PC-9 (cell line): ENCODE measurements around the gene SLC38A10. TPM values are rescaled to one million over a fixed set of nuclear protein-coding genes. Genes with fewer than 3 reads are reported as not detected.
"Not testable (repeated sequence)": the region's sequence is repeated elsewhere in the genome, so short reads cannot be mapped to it uniquely, and the experiment has no call there.

Experiments used
- BruUV-seq: library from RNA; stranded (reverse); fragments of 400-500 nt; replicated peaks from 2 replicates; lab custom pipeline; 2021; lab: Mats Ljungman, UMichigan
- CTCF ChIA-PET: fragments of 300-600 bp; sonication (Branson Sonifier 250); formaldehyde crosslinking; loops from one replicate; lab custom pipeline; 2022; ENCODE audit warnings: antibody characterized with exemption; lab: Charles Lee
- POLR2A ChIA-PET: fragments of 300-600 bp; sonication (Branson Sonifier 250); formaldehyde crosslinking; loops from one replicate; lab custom pipeline; 2022; ENCODE audit warnings: antibody characterized with exemption; ENCODE audit not compliant: unreplicated experiment; lab: Charles Lee
- DNase-seq, 2 experiments: peaks; one replicate each; pipeline versions ENCODE4 v3.0.0 to v3.0.0-alpha.2; 2015 to 2022; ENCODE audit warnings: mixed read lengths in 1 of 2
- H2AFZ ChIP-seq: fragments of 200-600 bp; sonication (generic); 2 replicates; pipeline ENCODE4 v1.8.1; 2017; ENCODE audit warnings: antibody characterized with exemption
- H3F3A ChIP-seq: fragments of 200-600 bp; sonication (generic); 2 replicates; pipeline ENCODE4 v1.8.1; 2017; ENCODE audit warnings: antibody characterized with exemption, mild to moderate bottlenecking, low read depth; ENCODE audit not compliant: insufficient read depth
- H3K27ac ChIP-seq: fragments of 200-600 bp; sonication (generic); 2 replicates; pipeline ENCODE4 v1.6.1; 2016; ENCODE audit warnings: mixed run types
- H3K27me3 ChIP-seq: fragments of 200-600 bp; sonication (generic); 2 replicates; pipeline ENCODE4 v1.6.1; 2016; ENCODE audit warnings: low read depth, mixed run types; ENCODE audit not compliant: insufficient read depth
- H3K36me3 ChIP-seq: fragments of 200-600 bp; sonication (generic); 2 replicates; pipeline ENCODE4 v1.6.1; 2016; ENCODE audit warnings: low read depth, mixed run types
- H3K4me1 ChIP-seq: fragments of 200-600 bp; sonication (generic); replicated peaks from 2 replicates; pipeline ENCODE4 v1.6.1; 2016; ENCODE audit warnings: mixed run types; ENCODE audit not compliant: insufficient read depth
- H3K4me2 ChIP-seq: fragments of 200-600 bp; sonication (generic); 2 replicates; pipeline ENCODE4 v1.6.1; 2017; ENCODE audit warnings: mixed run types
- H3K4me3 ChIP-seq: fragments of 200-600 bp; sonication (generic); 2 replicates; pipeline ENCODE4 v1.6.1; 2016; ENCODE audit warnings: mixed run types
- H3K79me2 ChIP-seq: fragments of 200-600 bp; sonication (generic); 2 replicates; pipeline ENCODE4 v1.6.1; 2017; ENCODE audit warnings: low read depth, mixed run types
- H3K9me2 ChIP-seq: fragments of 200-600 bp; sonication (generic); 2 replicates; pipeline ENCODE4 v1.8.1; 2017; ENCODE audit warnings: mild to moderate bottlenecking; ENCODE audit not compliant: insufficient read depth
- H3K9me3 ChIP-seq: fragments of 200-600 bp; sonication (generic); 2 replicates; pipeline ENCODE4 v1.8.1; 2016; ENCODE audit warnings: low read depth; ENCODE audit not compliant: insufficient read depth
- H4K20me1 ChIP-seq: fragments of 200-600 bp; sonication (generic); 2 replicates; pipeline ENCODE4 v1.8.1; 2017; ENCODE audit not compliant: insufficient read depth
- EZH2 ChIP-seq: fragments of 200-600 bp; sonication (generic); IDR thresholded peaks from 2 replicates; pipeline ENCODE4 v1.8.0; 2017; ENCODE audit warnings: antibody characterized with exemption, low read depth
- intact Hi-C: fragments of 100-400 bp; cut with micrococcal nuclease; formaldehyde crosslinking; loops from one replicate; pipeline ENCODE4 v1.10.0; 2022; ENCODE audit not compliant: unreplicated experiment
- total RNA-seq: library from RNA; stranded (reverse); gene quantifications from 2 replicates; pipeline ENCODE4 v1.2.3, GENCODE V29; 2021
- TF ChIP-seq, protein P1 (sequence below): fragments of 200-600 bp; sonication (generic); conservative IDR thresholded peaks from 2 replicates; pipeline ENCODE4 v1.6.1; 2017; ENCODE audit warnings: mixed run types, antibody characterized with exemption, mild to moderate bottlenecking, moderate library complexity

SLC38A10 gene
- total RNA-seq, 1 experiment from 2014 or later: 127 TPM

DNA sequence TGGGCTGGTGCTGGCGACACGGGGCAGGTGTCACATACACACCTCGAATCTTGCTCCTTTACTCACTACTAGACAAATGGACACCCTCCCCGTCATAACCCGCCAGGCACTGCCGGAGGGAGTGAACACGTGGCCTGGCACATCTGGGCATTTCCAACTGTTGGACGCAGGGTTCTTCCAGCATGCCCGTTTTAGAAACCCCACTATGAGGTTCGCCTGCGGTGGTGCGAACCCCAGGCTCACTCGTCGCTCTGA is 65.5 kb downstream of the SLC38A10 start:
- no peaks in the 10 kb centered on the region for H3K36me3 ChIP-seq
- POLR2A ChIA-PET: no interaction called here

DNA sequence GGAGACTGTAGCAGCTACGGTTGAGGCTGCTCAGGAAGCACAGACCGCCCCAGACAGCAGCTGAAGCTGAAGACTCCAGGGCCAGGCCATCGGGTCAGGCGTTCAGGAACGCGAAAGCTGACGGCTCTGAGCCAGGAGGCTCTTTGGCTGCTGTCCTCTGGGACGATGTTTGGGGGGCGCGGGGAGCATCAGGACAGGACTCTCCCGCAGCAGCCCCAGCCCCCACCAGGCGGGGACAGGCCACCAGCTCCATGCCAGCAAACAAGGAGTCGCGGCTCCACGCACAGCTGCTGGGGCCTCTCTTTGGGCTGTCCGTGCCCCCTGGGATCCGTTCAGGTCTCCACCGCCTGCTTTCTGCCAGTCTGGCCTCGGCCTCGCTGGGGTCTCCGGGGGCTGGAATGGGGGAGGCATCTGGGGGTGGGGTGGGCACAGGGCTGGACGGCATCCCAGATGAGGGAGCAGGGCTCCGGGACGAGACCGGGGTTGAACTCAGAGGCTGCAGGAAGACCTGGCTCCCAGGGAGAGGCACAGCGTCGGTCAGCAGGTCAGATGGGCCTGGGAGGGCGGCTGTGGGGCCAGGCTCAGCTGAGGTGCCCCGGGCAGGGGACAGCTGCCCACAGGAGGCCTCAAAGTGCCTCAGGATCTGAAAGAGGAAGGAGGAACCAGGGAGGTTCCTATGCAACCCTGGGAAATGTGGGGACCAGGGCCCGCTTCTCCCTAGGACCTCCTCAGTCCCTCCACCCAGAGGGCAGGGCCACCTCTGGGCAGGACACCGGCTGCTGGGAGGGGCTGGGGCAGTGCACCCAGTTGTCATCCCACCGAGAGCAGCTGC is 66.1 kb downstream of the SLC38A10 start:
- H3K9me3 ChIP-seq: no peaks in the 10 kb centered on the region
- no peaks in the 10 kb centered on the region for H3K79me2 ChIP-seq
- H3K9me2 ChIP-seq: no peaks in the 10 kb centered on the region
- ChIA-PET CTCF (no interaction called here), POLR2A (interaction anchor here (0.6 kb wide), 1 partner anchor 214 kb away, joined by 6 read pairs; no protein-coding TSS in a partner anchor)
- H3F3A ChIP-seq: no peaks in the 10 kb centered on the region; the same call in 1 of the 2 replicates
- no peaks in the 10 kb centered on the region for H3K36me3 ChIP-seq
- no peak overlapping the region for H2AFZ ChIP-seq
- intact Hi-C loops: no loop called here
- H3K27me3 ChIP-seq: no peaks in the 10 kb centered on the region
- H3K4me3 ChIP-seq: no peak overlapping the region
- H3K27ac ChIP-seq: no peak overlapping the region
- TF ChIP-seq, protein P1, sequence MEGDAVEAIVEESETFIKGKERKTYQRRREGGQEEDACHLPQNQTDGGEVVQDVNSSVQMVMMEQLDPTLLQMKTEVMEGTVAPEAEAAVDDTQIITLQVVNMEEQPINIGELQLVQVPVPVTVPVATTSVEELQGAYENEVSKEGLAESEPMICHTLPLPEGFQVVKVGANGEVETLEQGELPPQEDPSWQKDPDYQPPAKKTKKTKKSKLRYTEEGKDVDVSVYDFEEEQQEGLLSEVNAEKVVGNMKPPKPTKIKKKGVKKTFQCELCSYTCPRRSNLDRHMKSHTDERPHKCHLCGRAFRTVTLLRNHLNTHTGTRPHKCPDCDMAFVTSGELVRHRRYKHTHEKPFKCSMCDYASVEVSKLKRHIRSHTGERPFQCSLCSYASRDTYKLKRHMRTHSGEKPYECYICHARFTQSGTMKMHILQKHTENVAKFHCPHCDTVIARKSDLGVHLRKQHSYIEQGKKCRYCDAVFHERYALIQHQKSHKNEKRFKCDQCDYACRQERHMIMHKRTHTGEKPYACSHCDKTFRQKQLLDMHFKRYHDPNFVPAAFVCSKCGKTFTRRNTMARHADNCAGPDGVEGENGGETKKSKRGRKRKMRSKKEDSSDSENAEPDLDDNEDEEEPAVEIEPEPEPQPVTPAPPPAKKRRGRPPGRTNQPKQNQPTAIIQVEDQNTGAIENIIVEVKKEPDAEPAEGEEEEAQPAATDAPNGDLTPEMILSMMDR: no peak
- no peak for TF ChIP-seq EZH2
- BruUV-seq: no TSS peak
- no peak overlapping the region for H3K4me2 ChIP-seq
- no peaks in the 10 kb centered on the region for H4K20me1 ChIP-seq
- DNase-seq: no peak
- H3K4me1 ChIP-seq: no peaks in the 10 kb centered on the region

More for the DNA sequence above, 65.5 kb downstream of the SLC38A10 start:
- H3K9me2 ChIP-seq: no peaks in the 10 kb centered on the region
- H2AFZ ChIP-seq: no peak overlapping the region
- no peak for DNase-seq
- no TSS peak for BruUV-seq
- H3K4me3 ChIP-seq: no peak overlapping the region
- no peaks in the 10 kb centered on the region for H3K4me1 ChIP-seq
- H3K27me3 ChIP-seq: no peaks in the 10 kb centered on the region
- H3K27ac ChIP-seq: no peak overlapping the region
- CTCF ChIA-PET: no interaction called here
- intact Hi-C loops: no loop called here
- H3K9me3 ChIP-seq: no peaks in the 10 kb centered on the region
- TF ChIP-seq, protein P1: no peak
- TF ChIP-seq EZH2: no peak
- no peaks in the 10 kb centered on the region; the same call in 1 of the 2 replicates for H3F3A ChIP-seq
- H3K79me2 ChIP-seq: no peaks in the 10 kb centered on the region
- no peak overlapping the region for H3K4me2 ChIP-seq
- H4K20me1 ChIP-seq: no peaks in the 10 kb centered on the region

- 0 out of 2 replicates have a peak, but pooled peaks cover 3% of the 10 kb centered on the region for H3K4me1 ChIP-seq
- BruUV-seq: no TSS peak
- no peaks in the 10 kb centered on the region; the same call in 1 of the 2 replicates for H3F3A ChIP-seq
- H3K9me3 ChIP-seq: no peaks in the 10 kb centered on the region
- CTCF ChIA-PET: no interaction called here
- H3K27me3 ChIP-seq: no peaks in the 10 kb centered on the region
- no peaks in the 10 kb centered on the region for H3K9me2 ChIP-seq
- no peaks in the 10 kb centered on the region for H3K36me3 ChIP-seq
- intact Hi-C loops: no loop called here
- no peak overlapping the region for H3K4me3 ChIP-seq
- POLR2A ChIA-PET: interaction anchor here (0.6 kb wide), 1 partner anchor 214 kb away, joined by 6 read pairs; no protein-coding TSS in a partner anchor
- no peak for TF ChIP-seq EZH2
- TF ChIP-seq, protein P1: no peak
- no peak overlapping the region for H2AFZ ChIP-seq
- H3K4me2 ChIP-seq: no peak overlapping the region
- DNase-seq: no peak
- no peak overlapping the region for H3K27ac ChIP-seq
- no peaks in the 10 kb centered on the region for H4K20me1 ChIP-seq
- no peaks in the 10 kb centered on the region for H3K79me2 ChIP-seq
Observed at GRCh38 chr17:81228420-81228819, 66.7 kb downstream of the SLC38A10 start.

DNA sequence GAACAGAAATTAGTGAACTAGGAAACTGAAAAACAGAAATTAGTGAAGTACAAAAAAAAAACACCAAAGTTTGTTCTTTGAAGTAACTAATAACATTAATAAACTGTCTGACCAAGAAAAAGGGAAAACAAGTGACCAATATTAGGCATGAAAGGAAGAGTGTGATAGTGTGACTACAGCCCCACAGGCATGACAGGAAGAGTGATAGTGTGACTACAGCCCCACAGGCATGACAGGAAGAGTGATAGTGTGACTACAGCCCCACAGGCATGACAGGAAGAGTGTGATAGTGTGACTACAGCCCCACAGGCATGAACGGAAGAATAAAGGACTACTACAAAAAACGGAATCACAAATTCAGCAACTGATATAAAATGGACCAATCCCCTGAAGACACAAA is 67.5 kb downstream of the SLC38A10 start:
- H4K20me1 ChIP-seq, H3F3A ChIP-seq, BruUV-seq, H3K27ac ChIP-seq, H3K9me3 ChIP-seq, H3K4me3 ChIP-seq, H3K4me1 ChIP-seq, DNase-seq, H3K4me2 ChIP-seq, H2AFZ ChIP-seq, intact Hi-C loops, H3K9me2 ChIP-seq, H3K79me2 ChIP-seq, H3K36me3 ChIP-seq, H3K27me3 ChIP-seq, CTCF ChIA-PET, POLR2A ChIA-PET: not testable (repeated sequence)
